ENCODE measurements around the gene PROSER1. TPM values are rescaled to one million over a fixed set of nuclear protein-coding genes. Genes with fewer than 3 reads are reported as not detected.

The PROSER1 gene
- total RNA-seq, 1 experiment from 2014 or later: 75.6 TPM

GRCh38 chr13:38993381-38993780 lies 44.5 kb downstream of the PROSER1 start:
- Histone ChIP-seq H3K27me3 (replicated peaks; ENCODE audit: control insufficient read depth, insufficient read depth, low read length) (no peaks in the 10 kb centered on the region), H3K4me1 (no peaks in the 10 kb centered on the region), H3K9me3 (no peaks in the 10 kb centered on the region), H3K36me3 (ENCODE audit: control insufficient read depth, insufficient read depth, low read length) (no peaks in the 10 kb centered on the region), H3K4me3 (ENCODE audit: low read depth, low read length) (no peak overlapping the region)
- intact Hi-C loops (cut with micrococcal nuclease; ENCODE audit: unreplicated experiment): no loop called here
- Mint-ChIP-seq H3K4me1 (ENCODE audit: low read depth, unreplicated experiment) (no peaks in the 10 kb centered on the region), H3K27me3 (ENCODE audit: insufficient read depth, unreplicated experiment) (no peaks in the 10 kb centered on the region), H3K27ac (ENCODE audit: unreplicated experiment) (no peak overlapping the region), H3K9me3 (ENCODE audit: unreplicated experiment) (no peaks in the 10 kb centered on the region), H3K4me3 (ENCODE audit: unreplicated experiment) (no peak overlapping the region), H3K36me3 (ENCODE audit: insufficient read depth, unreplicated experiment) (no peaks in the 10 kb centered on the region)
- ChIA-PET POLR2A (no interaction called here), CTCF (no interaction called here)
- TF ChIP-seq, protein P1, sequence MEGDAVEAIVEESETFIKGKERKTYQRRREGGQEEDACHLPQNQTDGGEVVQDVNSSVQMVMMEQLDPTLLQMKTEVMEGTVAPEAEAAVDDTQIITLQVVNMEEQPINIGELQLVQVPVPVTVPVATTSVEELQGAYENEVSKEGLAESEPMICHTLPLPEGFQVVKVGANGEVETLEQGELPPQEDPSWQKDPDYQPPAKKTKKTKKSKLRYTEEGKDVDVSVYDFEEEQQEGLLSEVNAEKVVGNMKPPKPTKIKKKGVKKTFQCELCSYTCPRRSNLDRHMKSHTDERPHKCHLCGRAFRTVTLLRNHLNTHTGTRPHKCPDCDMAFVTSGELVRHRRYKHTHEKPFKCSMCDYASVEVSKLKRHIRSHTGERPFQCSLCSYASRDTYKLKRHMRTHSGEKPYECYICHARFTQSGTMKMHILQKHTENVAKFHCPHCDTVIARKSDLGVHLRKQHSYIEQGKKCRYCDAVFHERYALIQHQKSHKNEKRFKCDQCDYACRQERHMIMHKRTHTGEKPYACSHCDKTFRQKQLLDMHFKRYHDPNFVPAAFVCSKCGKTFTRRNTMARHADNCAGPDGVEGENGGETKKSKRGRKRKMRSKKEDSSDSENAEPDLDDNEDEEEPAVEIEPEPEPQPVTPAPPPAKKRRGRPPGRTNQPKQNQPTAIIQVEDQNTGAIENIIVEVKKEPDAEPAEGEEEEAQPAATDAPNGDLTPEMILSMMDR (IDR thresholded peaks at IDR 0.05; ENCODE audit: insufficient read depth in 1 of 2, low read depth in 1 of 2, low read length in 1 of 2, severe bottlenecking in 1 of 2, unreplicated experiment in 1 of 2): no peak
- no TSS peak for BruUV-seq (replicated peaks)
- no peak for DNase-seq

- H3K4me1 ChIP-seq: peaks cover 12% of the 10 kb centered on the region
- no peaks in the 10 kb centered on the region for H3K9me3 ChIP-seq
- DNase-seq: no peak
- intact Hi-C loops (cut with micrococcal nuclease; ENCODE audit: unreplicated experiment): no loop called here
- no peak within 1 kb of the TSS for H3K4me3 Mint-ChIP-seq (ENCODE audit: unreplicated experiment)
- BruUV-seq (replicated peaks): no TSS peak
- ChIA-PET POLR2A (no interaction called here), CTCF (no interaction called here)
- no peak within 1 kb of the TSS for H3K4me3 ChIP-seq (ENCODE audit: low read depth, low read length)
- no peak within 1 kb of the TSS for H3K27ac Mint-ChIP-seq (ENCODE audit: unreplicated experiment)
- H3K27me3 ChIP-seq (replicated peaks; ENCODE audit: control insufficient read depth, insufficient read depth, low read length): no peaks in the 10 kb centered on the region
- no peaks in the 10 kb centered on the region for H3K27me3 Mint-ChIP-seq (ENCODE audit: insufficient read depth, unreplicated experiment)
- no peaks in the 10 kb centered on the region for H3K36me3 ChIP-seq (ENCODE audit: control insufficient read depth, insufficient read depth, low read length)
- H3K9me3 Mint-ChIP-seq (ENCODE audit: unreplicated experiment): no peaks in the 10 kb centered on the region
- peaks cover 5% of the 10 kb centered on the region for H3K36me3 Mint-ChIP-seq (ENCODE audit: insufficient read depth, unreplicated experiment)
- TF ChIP-seq, protein P1 (IDR thresholded peaks at IDR 0.05; ENCODE audit: insufficient read depth in 1 of 2, low read depth in 1 of 2, low read length in 1 of 2, severe bottlenecking in 1 of 2, unreplicated experiment in 1 of 2): no peak
- H3K4me1 Mint-ChIP-seq (ENCODE audit: low read depth, unreplicated experiment): peaks cover 7% of the 10 kb centered on the region
Observed at GRCh38 chr13:38990693-38991092, 47.2 kb downstream of the PROSER1 start, which contains the start of gene STOML3. STOML3 (minus strand) TSS chr13:38990831; CDS start chr13:38990721, 110 bp downstream.

GRCh38 chr13:38981096-38981495 lies 56.8 kb downstream of the PROSER1 start:
- TF ChIP-seq, protein P1 (IDR thresholded peaks at IDR 0.05; ENCODE audit: insufficient read depth in 1 of 2, low read depth in 1 of 2, low read length in 1 of 2, severe bottlenecking in 1 of 2, unreplicated experiment in 1 of 2): no peak
- peaks cover 15% of the 10 kb centered on the region for H3K9me3 Mint-ChIP-seq (ENCODE audit: unreplicated experiment)
- H3K9me3 ChIP-seq: peaks cover 9% of the 10 kb centered on the region; the same call in 1 of the 2 replicates
- POLR2A ChIA-PET: no interaction called here
- H3K36me3 Mint-ChIP-seq (ENCODE audit: insufficient read depth, unreplicated experiment): peaks cover 6% of the 10 kb centered on the region
- DNase-seq: no peak
- H3K4me3 ChIP-seq (ENCODE audit: low read depth, low read length): no peak overlapping the region
- H3K27me3 ChIP-seq (replicated peaks; ENCODE audit: control insufficient read depth, insufficient read depth, low read length): no peaks in the 10 kb centered on the region
- no peak overlapping the region for H3K4me3 Mint-ChIP-seq (ENCODE audit: unreplicated experiment)
- peaks cover 11% of the 10 kb centered on the region; the same call in 1 of the 2 replicates for H3K4me1 ChIP-seq
- no TSS peak for BruUV-seq (replicated peaks)
- intact Hi-C loops (cut with micrococcal nuclease; ENCODE audit: unreplicated experiment): no loop called here
- no peaks in the 10 kb centered on the region for H3K36me3 ChIP-seq (ENCODE audit: control insufficient read depth, insufficient read depth, low read length)
- CTCF ChIA-PET: no interaction called here
- no peak overlapping the region for H3K27ac Mint-ChIP-seq (ENCODE audit: unreplicated experiment)
- no peaks in the 10 kb centered on the region for H3K27me3 Mint-ChIP-seq (ENCODE audit: insufficient read depth, unreplicated experiment)
- H3K4me1 Mint-ChIP-seq (ENCODE audit: low read depth, unreplicated experiment): no peaks in the 10 kb centered on the region

Data from Caco-2 (cell line).